AG04450 (cell line): ENCODE measurements around the gene CNOT2. TPM values are rescaled to one million over a fixed set of nuclear protein-coding genes. Genes with fewer than 3 reads are reported as not detected.

Experiments used
- CTCF ChIA-PET: fragments of 300-600, 350-600 bp; formaldehyde crosslinking; extraction: SDS; loops from one replicate; lab custom pipeline; 2022; ENCODE audit warnings: antibody characterized with exemption, inconsistent platforms; lab: Charles Lee
- POLR2A ChIA-PET: fragments of 350-600 bp; formaldehyde crosslinking; extraction: SDS; loops from one replicate; lab custom pipeline; 2021; ENCODE audit warnings: antibody characterized with exemption, inconsistent platforms; lab: Yijun Ruan, JAX
- DNase-seq: peaks from one replicate; pipeline ENCODE4 v3.0.0-alpha.2; 2011; ENCODE audit warnings: low read depth, low spot score
- H3K27ac ChIP-seq: one replicate; pipeline ENCODE4 v1.5.1; 2012; ENCODE audit warnings: low read depth, low read length, control low read depth
- H3K27me3 ChIP-seq: one replicate; pipeline ENCODE4 v1.6.0; 2012; ENCODE audit warnings: low read length; ENCODE audit not compliant: control insufficient read depth, insufficient read depth
- H3K4me3 ChIP-seq: 2 replicates; pipeline ENCODE4 v1.5.1; 2011; ENCODE audit warnings: mild to moderate bottlenecking, low read depth, low read length, control low read depth
- H3K9me3 ChIP-seq: 2 replicates; pipeline ENCODE4 v1.5.1; 2012; ENCODE audit warnings: low read length; ENCODE audit not compliant: control insufficient read depth, insufficient read depth
- polyA plus RNA-seq: library from polyadenylated mRNA; depleted of rRNA; stranded (reverse); fragments of >200 nt; gene quantifications from 2 replicates; pipeline ENCODE4 v1.2.3, GENCODE V29; 2011
- TF ChIP-seq, protein P1 (sequence below): IDR thresholded peaks from 2 replicates; pipeline ENCODE4 v1.5.1; 2011; ENCODE audit warnings: low read depth, low read length, control low read depth, inconsistent platforms

CNOT2 gene
- polyA plus RNA-seq, 1 experiment: 74.3 TPM

- POLR2A ChIA-PET: no interaction called here
Observed at GRCh38 chr12:70355972-70356371, 112.7 kb downstream of the CNOT2 start.

GRCh38 chr12:70359458-70360197, 116.4 kb downstream of the CNOT2 start:
- POLR2A ChIA-PET: no interaction called here
- Histone ChIP-seq H3K9me3 (no peaks in the 10 kb centered on the region), H3K27ac (no peak overlapping the region), H3K27me3 (peaks cover 13% of the 10 kb centered on the region), H3K4me3 (no peak overlapping the region)
- no peak for DNase-seq
- CTCF ChIA-PET: no interaction called here
- TF ChIP-seq, protein P1, sequence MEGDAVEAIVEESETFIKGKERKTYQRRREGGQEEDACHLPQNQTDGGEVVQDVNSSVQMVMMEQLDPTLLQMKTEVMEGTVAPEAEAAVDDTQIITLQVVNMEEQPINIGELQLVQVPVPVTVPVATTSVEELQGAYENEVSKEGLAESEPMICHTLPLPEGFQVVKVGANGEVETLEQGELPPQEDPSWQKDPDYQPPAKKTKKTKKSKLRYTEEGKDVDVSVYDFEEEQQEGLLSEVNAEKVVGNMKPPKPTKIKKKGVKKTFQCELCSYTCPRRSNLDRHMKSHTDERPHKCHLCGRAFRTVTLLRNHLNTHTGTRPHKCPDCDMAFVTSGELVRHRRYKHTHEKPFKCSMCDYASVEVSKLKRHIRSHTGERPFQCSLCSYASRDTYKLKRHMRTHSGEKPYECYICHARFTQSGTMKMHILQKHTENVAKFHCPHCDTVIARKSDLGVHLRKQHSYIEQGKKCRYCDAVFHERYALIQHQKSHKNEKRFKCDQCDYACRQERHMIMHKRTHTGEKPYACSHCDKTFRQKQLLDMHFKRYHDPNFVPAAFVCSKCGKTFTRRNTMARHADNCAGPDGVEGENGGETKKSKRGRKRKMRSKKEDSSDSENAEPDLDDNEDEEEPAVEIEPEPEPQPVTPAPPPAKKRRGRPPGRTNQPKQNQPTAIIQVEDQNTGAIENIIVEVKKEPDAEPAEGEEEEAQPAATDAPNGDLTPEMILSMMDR: no peak

More at GRCh38 chr12:70355972-70356371, 112.7 kb downstream of the CNOT2 start:
- TF ChIP-seq, protein P1: no peak
- Histone ChIP-seq H3K9me3 (no peaks in the 10 kb centered on the region), H3K27ac (no peak overlapping the region), H3K27me3 (no peaks in the 10 kb centered on the region), H3K4me3 (no peak overlapping the region)
- CTCF ChIA-PET: interaction anchor here (1.2 to 2.0 kb wide), 2 partner anchors 476 to 998 kb away, joined by 3 to 7 read pairs; no protein-coding TSS in a partner anchor
- DNase-seq: no peak

DNA sequence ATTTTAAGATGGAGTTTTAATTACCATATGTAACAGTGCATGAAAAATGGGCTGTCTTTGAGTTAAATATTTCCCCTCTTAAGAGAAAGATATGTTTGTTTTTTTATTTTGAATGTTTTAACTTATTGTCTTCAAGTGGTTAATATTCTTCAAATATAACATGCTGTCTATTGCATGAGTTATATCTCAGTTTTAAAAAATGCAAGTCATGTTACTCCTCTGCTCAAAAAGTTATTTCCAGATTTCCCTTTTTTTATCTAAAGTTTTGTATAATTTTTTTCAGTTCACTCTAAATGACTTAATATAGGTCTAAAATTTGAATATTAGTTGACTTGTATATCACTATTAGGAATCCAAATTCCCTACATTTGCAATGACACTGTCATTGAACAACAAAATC, 117.0 kb downstream of the CNOT2 start:
- CTCF ChIA-PET: interaction anchor here (0.6 kb wide), 1 partner anchor 1003 kb away, joined by 4 read pairs; no protein-coding TSS in a partner anchor
- POLR2A ChIA-PET: no interaction called here
- DNase-seq: no peak
- no peak overlapping the region for H3K27ac ChIP-seq
- TF ChIP-seq, protein P1: no peak
- H3K4me3 ChIP-seq: no peak overlapping the region
- peaks cover 18% of the 10 kb centered on the region for H3K27me3 ChIP-seq
- H3K9me3 ChIP-seq: no peaks in the 10 kb centered on the region

DNA sequence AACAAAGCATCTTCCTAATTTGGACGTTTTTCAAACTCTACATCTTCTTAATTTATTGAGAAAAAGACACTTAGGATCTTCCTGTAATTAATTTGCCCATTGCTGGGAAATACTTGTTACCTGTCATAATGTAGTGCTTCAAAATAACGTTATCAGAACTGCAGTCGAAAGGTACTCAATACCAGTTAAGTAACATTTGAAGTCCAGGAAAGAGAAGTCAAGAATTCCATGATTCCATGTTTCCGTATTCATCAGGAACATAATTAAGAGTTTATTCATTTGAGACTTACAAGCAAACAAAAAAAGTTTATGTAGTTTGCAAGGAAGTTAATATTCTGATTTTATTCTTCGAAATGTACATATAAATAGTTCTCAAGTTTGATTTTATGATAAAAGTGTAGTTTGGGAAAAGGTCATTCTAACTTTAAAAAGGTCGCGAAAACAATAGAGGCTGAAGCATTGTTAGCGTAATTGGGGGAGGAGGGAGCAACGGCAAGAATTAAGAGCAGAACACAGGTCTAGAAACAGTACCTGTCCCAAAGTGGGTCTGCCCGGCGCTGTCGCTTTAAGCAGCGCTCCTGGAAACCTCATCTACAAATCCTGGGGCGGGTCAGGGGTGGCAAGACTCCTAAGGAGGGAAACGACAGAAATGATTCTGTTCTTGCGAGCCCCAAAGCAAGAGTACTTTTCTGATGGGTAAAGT, 121.6 kb downstream of the CNOT2 start:
- TF ChIP-seq, protein P1: no peak
- Histone ChIP-seq H3K27me3 (peaks cover 35% of the 10 kb centered on the region), H3K9me3 (no peaks in the 10 kb centered on the region; the same call in 1 of the 2 replicates), H3K4me3 (no peak overlapping the region), H3K27ac (no peak overlapping the region)
- ChIA-PET CTCF (interaction anchor here (0.6 kb wide), 1 partner anchor 11 kb away, joined by 3 read pairs; no protein-coding TSS in a partner anchor), POLR2A (no interaction called here)
- DNase-seq: no peak

DNA sequence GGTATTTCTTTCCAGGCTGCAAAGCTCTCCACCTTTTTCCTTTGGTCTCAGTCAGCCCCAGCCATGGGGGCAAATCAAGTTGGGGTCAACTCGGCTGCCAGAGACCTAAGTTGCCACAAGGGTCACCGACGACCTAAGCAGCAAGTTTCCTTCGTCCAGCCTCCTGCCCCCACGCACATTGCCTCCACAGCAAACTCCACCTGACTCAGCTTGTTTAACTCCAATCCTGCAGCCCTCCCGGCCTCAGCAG, 122.1 kb downstream of the CNOT2 start:
- no peak for DNase-seq
- CTCF ChIA-PET: no interaction called here
- POLR2A ChIA-PET: no interaction called here
- peak overlapping the region; percentile 62 for H3K4me3 ChIP-seq
- TF ChIP-seq, protein P1: no peak
- H3K27ac ChIP-seq: no peak overlapping the region
- peaks cover 35% of the 10 kb centered on the region for H3K27me3 ChIP-seq
- H3K9me3 ChIP-seq: no peaks in the 10 kb centered on the region; the same call in 1 of the 2 replicates
